Stomach (tissue), 4 donors: Measurements from ENCODE around the gene MORF4L2.

Source experiments
- EP300 ChIP-seq: sonication (generic); formaldehyde crosslinking; IDR thresholded peaks from one replicate; pipeline ENCODE4 v1.6.1; 2017; ENCODE audit warnings: antibody characterized with exemption
- POLR2A ChIP-seq, 4 donors: fragments of 450-650 bp; IDR thresholded peaks; one replicate each; pipeline ENCODE4 v1.6.1; 2016; ENCODE audit warnings: antibody characterized with exemption in 4 of 4, control low read depth in 2 of 4, mild to moderate bottlenecking in 1 of 4, moderate library complexity in 1 of 4
- TF ChIP-seq, protein P1 (sequence below), 7 experiments: fragments of 450-650 bp in 4 of 7; fragments of 200-600 bp in 3 of 7; sonication (generic) in 3 of 7; IDR thresholded peaks; one replicate each; pipeline ENCODE4 v1.5.1; 2016 to 2019; ENCODE audit warnings: antibody characterized with exemption in 7 of 7, control low read depth in 2 of 7, mild to moderate bottlenecking in 1 of 7

DNA sequence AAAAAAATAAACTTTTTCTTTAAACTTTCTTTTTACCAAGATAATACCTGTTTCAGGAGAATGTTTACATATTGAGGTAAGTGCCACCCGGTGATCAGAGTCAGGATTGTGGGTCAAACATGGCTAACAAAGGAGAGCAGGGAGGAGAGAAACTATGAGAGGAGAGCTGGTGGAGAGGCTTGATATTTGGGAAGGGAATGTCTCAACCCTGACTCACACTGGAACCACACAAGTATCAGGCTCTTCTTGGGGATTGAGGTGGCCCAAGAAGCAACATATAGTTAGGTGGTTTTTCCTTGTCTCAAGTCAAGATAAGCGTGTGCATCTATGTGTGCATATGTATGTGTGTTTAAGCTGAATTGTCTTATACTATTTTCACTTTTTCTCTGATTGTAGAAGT is 51.1 kb downstream of the MORF4L2 start:
- TF ChIP-seq, protein P1, sequence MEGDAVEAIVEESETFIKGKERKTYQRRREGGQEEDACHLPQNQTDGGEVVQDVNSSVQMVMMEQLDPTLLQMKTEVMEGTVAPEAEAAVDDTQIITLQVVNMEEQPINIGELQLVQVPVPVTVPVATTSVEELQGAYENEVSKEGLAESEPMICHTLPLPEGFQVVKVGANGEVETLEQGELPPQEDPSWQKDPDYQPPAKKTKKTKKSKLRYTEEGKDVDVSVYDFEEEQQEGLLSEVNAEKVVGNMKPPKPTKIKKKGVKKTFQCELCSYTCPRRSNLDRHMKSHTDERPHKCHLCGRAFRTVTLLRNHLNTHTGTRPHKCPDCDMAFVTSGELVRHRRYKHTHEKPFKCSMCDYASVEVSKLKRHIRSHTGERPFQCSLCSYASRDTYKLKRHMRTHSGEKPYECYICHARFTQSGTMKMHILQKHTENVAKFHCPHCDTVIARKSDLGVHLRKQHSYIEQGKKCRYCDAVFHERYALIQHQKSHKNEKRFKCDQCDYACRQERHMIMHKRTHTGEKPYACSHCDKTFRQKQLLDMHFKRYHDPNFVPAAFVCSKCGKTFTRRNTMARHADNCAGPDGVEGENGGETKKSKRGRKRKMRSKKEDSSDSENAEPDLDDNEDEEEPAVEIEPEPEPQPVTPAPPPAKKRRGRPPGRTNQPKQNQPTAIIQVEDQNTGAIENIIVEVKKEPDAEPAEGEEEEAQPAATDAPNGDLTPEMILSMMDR (IDR thresholded peaks at IDR 0.05) = no peak
- TF ChIP-seq EP300 (no peak), POLR2A (IDR thresholded peaks at IDR 0.05) (no peak)
